VCaP (cell line): ENCODE measurements around the gene PEAR1.

ENCODE experiments used
- H3K27ac ChIP-seq: fragments of 450-650 bp; 2 replicates; pipeline ENCODE4 v1.5.1; 2017
- TF ChIP-seq, protein P1 (sequence below): fragments of 450-650 bp; conservative IDR thresholded peaks from 2 replicates; pipeline ENCODE4 v1.5.1; 2017; ENCODE audit warnings: mild to moderate bottlenecking, moderate library complexity

The PEAR1 gene

GRCh38 chr1:156903328-156904091, 10.0 kb downstream of the PEAR1 start:
- TF ChIP-seq, protein P1, sequence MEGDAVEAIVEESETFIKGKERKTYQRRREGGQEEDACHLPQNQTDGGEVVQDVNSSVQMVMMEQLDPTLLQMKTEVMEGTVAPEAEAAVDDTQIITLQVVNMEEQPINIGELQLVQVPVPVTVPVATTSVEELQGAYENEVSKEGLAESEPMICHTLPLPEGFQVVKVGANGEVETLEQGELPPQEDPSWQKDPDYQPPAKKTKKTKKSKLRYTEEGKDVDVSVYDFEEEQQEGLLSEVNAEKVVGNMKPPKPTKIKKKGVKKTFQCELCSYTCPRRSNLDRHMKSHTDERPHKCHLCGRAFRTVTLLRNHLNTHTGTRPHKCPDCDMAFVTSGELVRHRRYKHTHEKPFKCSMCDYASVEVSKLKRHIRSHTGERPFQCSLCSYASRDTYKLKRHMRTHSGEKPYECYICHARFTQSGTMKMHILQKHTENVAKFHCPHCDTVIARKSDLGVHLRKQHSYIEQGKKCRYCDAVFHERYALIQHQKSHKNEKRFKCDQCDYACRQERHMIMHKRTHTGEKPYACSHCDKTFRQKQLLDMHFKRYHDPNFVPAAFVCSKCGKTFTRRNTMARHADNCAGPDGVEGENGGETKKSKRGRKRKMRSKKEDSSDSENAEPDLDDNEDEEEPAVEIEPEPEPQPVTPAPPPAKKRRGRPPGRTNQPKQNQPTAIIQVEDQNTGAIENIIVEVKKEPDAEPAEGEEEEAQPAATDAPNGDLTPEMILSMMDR, result no peak
- no peak overlapping the region for H3K27ac ChIP-seq

- no peak overlapping the region for H3K27ac ChIP-seq
- TF ChIP-seq, protein P1, result no peak
Observed at GRCh38 chr1:156904187-156904959, 10.9 kb downstream of the PEAR1 start.

DNA sequence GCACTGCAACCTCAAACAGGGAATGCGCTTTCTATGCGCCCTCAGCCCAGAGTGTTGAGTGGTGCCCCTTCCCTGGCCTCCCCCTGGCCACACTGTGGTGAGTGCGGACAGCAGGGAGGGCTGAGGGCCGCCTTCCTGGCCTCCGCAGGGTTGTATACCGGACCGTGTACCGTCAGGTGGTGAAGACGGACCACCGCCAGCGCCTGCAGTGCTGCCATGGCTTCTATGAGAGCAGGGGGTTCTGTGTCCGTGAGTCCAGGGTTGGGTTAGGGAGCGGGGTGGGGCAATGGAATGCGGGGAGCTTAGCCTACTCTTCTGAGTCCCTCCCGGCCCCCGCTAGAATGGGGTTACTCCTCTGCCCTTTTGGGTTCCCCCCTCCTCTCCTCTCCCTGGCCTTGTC, 11.7 kb downstream of the PEAR1 start:
- H3K27ac ChIP-seq, result no peak overlapping the region
- TF ChIP-seq, protein P1, result no peak

DNA sequence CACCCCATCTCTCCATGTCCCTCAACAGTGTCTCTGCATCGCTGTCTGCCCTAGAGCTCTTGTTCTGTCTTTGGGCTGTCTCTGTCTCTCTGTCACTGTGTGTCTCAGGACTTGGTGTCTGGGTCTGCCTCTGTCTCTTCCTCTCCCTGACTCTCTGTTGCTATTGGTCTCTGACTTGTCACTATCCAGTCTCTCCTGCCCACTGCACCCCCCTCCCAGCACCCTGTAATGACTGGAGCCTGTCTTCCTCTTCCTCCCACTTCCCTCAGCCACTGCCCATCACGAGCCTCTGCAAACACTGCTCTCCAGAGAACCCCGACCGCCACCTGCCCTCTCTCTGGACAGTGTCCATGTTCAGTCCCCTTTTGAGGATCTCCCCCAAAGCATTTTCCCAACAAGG, 12.1 kb downstream of the PEAR1 start:
- TF ChIP-seq, protein P1, result no peak
- H3K27ac ChIP-seq, result no peak overlapping the region

DNA sequence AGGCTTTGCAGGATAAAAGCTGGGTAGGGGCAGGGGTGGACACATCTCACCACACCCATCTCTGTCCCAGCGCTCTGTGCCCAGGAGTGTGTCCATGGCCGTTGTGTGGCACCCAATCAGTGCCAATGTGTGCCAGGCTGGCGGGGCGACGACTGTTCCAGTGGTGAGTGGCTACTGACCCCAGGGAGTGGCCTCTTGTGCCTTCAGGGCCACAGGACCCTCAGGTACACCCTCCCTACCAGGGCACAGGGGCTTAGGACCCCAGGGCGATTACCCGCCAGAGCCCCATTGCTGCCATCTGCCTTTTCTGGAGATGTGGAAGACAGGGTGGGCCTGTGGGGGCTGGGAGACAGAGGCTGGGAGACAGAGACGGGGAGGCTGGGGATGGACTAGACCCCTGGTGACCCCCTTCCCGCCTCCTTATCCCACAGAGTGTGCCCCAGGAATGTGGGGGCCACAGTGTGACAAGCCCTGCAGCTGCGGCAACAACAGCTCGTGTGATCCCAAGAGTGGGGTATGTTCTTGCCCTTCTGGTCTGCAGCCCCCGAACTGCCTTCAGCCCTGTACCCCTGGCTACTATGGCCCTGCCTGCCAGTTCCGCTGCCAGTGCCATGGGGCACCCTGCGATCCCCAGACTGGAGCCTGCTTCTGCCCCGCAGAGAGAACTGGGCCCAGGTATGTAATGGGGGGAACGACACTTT, 12.8 kb downstream of the PEAR1 start:
- no peak overlapping the region for H3K27ac ChIP-seq
- TF ChIP-seq, protein P1, result no peak

DNA sequence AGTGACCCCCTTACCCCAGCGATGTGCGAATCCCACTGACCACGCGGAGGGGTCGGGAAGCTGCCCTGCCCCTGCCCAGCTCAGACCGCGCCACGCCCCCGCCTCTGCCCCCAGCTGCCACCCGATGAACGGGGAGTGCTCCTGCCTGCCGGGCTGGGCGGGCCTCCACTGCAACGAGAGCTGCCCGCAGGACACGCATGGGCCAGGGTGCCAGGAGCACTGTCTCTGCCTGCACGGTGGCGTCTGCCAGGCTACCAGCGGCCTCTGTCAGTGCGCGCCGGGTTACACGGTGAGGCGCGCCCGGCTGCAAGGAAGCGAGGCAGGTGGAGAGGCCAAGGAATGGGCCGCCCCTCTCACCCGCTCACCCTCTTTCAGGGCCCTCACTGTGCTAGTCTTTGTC, 15.0 kb downstream of the PEAR1 start:
- TF ChIP-seq, protein P1, result no peak
- H3K27ac ChIP-seq, result no peak overlapping the region

DNA sequence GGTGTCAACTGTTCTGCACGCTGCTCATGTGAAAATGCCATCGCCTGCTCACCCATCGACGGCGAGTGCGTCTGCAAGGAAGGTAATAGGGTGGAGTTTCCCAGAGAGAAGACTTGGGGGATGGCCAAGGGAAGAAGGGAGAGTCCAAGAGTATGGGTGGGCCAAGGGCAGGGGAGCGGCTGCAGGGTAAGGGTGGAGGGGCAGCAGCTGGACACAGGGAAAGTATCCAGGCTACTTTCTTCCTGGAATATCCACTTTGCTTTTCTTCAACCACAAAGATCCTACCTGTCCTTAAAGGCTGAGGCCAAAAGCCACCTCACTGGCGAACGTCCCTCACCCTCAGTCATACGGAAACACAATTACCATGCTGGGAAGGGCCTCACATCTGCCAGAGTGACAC, 15.4 kb downstream of the PEAR1 start:
- H3K27ac ChIP-seq, result no peak overlapping the region
- TF ChIP-seq, protein P1, result no peak
